HG03060 (cell line): ENCODE data around the gene ITIH6.
"Not testable (repeated sequence)": the region's sequence is repeated elsewhere in the genome, so short reads cannot be mapped to it uniquely, and the experiment has no call there.

Experiments
- ATAC-seq: cut with Tn5 transposase; IDR thresholded peaks from one replicate; pipeline ENCODE4 v1.9.1; 2021; ENCODE audit warnings: low read depth, moderate number of reproducible peaks; ENCODE audit not compliant: unreplicated experiment

ITIH6 gene

GRCh38 chrX:54807524-54808108 is 9.6 kb upstream of the ITIH6 start, which contains the start of gene MAGED2:
MAGED2 (plus strand) TSS chrX:54807745; CDS start chrX:54809332, 1,587 bp downstream.
- no peak for ATAC-seq

GRCh38 chrX:54799046-54799445 is 991 bp upstream of the ITIH6 start:
- no peak for ATAC-seq

GRCh38 chrX:54794795-54795194 is 3.3 kb downstream of the ITIH6 start:
- no peak for ATAC-seq

GRCh38 chrX:54794028-54794427 is 4.0 kb downstream of the ITIH6 start:
- no peak for ATAC-seq

- ATAC-seq = not testable (repeated sequence)
Observed at GRCh38 chrX:54789405-54789804, 8.7 kb downstream of the ITIH6 start.

GRCh38 chrX:54788446-54788845 is 9.6 kb downstream of the ITIH6 start:
- no peak for ATAC-seq

GRCh38 chrX:54786967-54787366 is 11.1 kb downstream of the ITIH6 start:
- ATAC-seq = no peak

- ATAC-seq = no peak
Observed at GRCh38 chrX:54785901-54786300, 12.2 kb downstream of the ITIH6 start.

- ATAC-seq = no peak
Observed at GRCh38 chrX:54776987-54777672, 20.9 kb downstream of the ITIH6 start.

- ATAC-seq = no peak
Observed at GRCh38 chrX:54776061-54776460, 22.0 kb downstream of the ITIH6 start.

GRCh38 chrX:54774391-54775094 is 23.5 kb downstream of the ITIH6 start:
- ATAC-seq = not testable (repeated sequence)

- ATAC-seq = no peak
Observed at GRCh38 chrX:54758114-54759055, 39.7 kb downstream of the ITIH6 start.

- no peak for ATAC-seq
Observed at GRCh38 chrX:54754854-54755253, 43.2 kb downstream of the ITIH6 start.

- ATAC-seq = no peak
Observed at GRCh38 chrX:54748626-54749025, 49.4 kb downstream of the ITIH6 start.

- no peak for ATAC-seq
Observed at GRCh38 chrX:54747733-54748393, 50.2 kb downstream of the ITIH6 start.

- no peak for ATAC-seq
Observed at GRCh38 chrX:54746928-54747327, 51.1 kb downstream of the ITIH6 start.

- no peak for ATAC-seq
Observed at GRCh38 chrX:54745676-54746075, 52.4 kb downstream of the ITIH6 start.

- not testable (repeated sequence) for ATAC-seq
Observed at GRCh38 chrX:54738567-54738966, 59.5 kb downstream of the ITIH6 start.

- not testable (repeated sequence) for ATAC-seq
Observed at GRCh38 chrX:54736298-54736942, 61.6 kb downstream of the ITIH6 start.

- no peak for ATAC-seq
Observed at GRCh38 chrX:54721424-54721823, 76.6 kb downstream of the ITIH6 start.
